OCI-LY7 (cell line): ENCODE results near the gene TMEM214.

Experiments used
- CTCF ChIP-seq: fragments of 200-600 bp; sonication (generic); conservative IDR thresholded peaks from 2 replicates; pipeline ENCODE4 v1.5.1; 2014; ENCODE audit warnings: mild to moderate bottlenecking, antibody characterized with exemption, low read length, moderate library complexity, mixed read lengths
- EZH2phosphoT487 ChIP-seq: fragments of 200-600 bp; sonication (generic); IDR thresholded peaks from 2 replicates; pipeline ENCODE4 v1.6.1; 2018; ENCODE audit warnings: low read depth, borderline replicate concordance, mild to moderate bottlenecking, mixed run types, antibody characterized with exemption, low read length, moderate library complexity, mixed read lengths

GRCh38 chr2:27025861-27026851 lies 6.6 kb upstream of the TMEM214 start:
- no peak for TF ChIP-seq CTCF
- TF ChIP-seq EZH2phosphoT487: no peak
